GM18499 (cell line): Measurements from ENCODE around the gene GRIP1.

Source experiments
- ATAC-seq: cut with Tn5 transposase; IDR thresholded peaks from one replicate; pipeline ENCODE4 v1.9.1; 2021; ENCODE audit warnings: moderate number of reproducible peaks; ENCODE audit not compliant: insufficient read depth, unreplicated experiment

Gene GRIP1

DNA sequence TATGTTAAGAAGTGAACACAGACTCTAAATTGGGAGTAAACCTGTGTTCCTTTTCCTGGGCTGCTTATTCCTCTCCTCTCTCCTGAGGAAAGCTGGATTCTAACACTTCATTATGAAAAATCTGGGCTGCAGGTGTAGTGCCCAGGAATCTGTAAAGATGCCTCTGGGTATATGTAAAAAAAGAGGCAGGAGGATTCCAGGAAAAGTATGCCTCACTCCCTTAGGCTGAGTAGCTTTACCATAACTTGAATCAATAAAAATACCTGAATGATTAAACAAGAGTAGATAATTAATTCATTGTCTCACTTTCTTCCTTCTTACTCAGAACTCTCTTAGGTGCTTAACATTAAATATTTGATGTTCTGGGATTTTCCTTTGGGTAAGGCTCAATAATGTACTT is 185.1 kb downstream of the GRIP1 start:
- ATAC-seq: no peak

DNA sequence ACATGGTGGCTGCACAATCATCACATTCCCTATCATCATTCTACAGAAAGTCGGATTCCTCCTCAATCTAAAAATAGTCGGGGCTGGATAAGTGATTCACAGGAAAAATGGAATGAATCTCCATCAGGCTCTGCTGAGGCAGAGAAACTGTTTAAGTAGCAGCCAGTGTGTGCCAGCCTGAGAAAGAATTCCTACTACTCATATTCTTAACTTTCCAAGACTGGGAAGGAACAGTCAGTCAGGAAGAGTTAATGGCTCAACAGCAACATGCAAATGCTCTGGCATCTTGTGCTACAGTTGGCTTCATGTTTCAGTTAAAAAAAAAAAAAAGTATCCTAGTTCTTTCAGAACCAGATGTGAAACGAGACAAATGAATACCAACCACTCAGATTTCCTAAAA is 187.0 kb downstream of the GRIP1 start:
- no peak for ATAC-seq

DNA sequence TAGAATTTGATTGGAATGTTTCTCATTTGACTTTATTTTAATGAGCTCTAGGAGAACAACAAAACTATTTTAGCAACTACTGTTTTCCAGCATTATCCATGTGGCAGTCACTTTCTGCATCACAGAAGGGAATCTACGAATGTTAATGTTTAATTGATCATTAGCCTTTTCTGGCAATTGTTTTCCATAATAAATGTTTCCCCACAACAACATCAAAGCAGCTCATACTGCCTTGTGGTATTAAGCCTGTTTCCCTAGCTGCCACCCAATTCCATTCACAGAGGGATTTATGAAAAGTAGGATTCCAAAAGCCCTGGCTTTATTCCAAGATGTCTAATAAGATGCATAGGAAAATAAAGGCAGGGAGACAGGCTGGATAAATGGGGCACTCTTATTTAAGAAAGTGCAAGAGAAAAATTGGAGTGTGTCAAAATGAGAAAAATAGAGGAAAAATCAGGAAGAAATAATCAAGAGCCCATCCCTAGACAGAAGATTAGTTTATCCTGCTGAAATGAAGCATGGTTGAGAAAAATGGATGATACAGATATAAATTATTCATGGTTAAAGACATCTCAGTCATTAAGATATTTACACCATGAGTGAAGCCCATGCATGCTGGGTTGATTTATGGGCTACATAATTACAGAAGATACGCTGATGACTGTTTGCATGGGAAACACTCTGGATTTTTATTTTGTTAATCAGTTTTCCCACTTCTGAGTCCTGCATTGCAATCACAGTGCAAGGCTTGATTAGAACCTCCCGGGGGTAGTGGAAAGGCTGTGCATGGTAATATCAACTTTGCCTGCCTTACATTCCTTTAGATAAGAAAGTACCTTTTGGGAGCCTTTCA is 196.3 kb downstream of the GRIP1 start:
- no peak for ATAC-seq

DNA sequence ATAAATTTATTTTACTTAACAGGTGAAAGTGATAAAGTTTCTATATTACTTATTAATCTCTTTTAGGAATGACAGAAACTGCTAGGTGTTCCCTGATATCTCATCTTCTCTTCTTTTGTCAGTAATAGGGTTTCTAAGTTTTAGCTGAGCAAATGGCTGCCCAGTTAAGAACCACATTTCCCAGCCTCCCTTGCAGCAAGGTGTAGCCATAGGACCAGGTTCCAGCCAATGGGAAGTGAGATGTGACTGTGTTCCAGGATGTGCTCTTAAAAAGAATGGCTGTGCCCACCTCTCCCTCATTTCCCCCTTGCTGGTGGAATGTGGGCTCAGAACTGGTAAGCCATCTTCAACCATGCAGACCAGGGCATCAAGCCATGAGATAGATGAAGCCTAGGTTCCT is 210.9 kb downstream of the GRIP1 start:
- ATAC-seq: no peak

DNA sequence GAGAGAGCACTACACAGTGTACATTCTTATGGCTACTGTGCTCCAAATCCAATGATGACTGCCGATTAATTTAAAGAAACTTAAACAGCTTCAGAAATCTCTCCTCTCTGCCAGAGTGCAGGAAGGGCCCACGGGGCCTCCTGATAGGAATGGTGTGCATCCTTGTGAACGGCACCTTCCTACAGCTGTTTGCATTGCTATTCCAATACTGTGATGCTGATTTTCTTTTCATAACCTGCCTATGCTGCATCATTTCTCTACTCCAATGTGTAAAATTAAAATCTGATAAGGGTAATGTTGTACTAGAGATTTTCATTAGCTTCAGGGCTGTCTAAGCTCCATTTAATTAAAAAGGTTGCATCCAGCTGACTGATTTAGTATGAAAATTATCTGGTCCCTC is 217.5 kb downstream of the GRIP1 start:
- no peak for ATAC-seq

DNA sequence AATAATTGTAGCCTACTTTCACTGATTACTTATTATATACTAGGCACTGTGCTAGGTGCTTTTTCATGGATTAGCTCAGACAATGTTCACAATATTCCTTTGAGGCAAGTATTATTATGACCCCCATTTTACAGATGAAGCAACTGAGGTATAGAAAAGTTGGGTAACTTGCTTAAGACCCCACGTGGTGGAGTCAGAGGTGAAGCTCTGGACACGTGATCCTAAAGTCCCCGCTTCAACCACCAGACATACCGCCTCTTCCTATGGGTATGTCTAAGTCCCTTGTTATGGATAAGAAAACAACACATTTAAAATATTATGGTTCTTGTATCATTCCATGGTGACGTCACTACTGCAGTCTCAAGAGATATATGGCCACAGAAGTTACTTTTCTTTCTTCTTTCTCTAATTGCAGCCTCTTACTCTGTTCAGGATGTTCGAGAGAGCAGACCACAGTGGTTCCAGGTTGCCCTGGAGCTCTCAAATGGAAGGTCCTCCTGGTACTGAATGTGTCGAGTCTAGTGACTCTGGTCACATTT is 218.9 kb downstream of the GRIP1 start:
- ATAC-seq: no peak

DNA sequence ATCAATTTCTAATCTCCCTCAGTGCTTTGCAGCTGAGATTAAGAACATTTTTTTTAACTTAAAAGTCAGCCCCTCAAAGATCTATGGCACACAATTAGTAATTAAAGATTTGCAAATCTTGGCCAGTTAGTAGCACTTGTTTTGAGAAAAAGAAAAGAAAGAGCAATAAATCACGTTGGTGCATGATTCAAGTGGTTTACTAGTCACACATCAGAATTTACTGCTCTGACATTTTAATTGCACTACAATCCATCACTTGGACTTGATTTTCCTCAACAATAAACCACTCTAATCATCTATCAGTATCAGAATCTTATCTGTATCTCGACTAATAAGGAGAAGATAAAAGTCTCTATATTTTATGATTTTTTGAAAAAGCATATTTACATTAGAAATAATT is 222.3 kb downstream of the GRIP1 start:
- ATAC-seq: no peak

DNA sequence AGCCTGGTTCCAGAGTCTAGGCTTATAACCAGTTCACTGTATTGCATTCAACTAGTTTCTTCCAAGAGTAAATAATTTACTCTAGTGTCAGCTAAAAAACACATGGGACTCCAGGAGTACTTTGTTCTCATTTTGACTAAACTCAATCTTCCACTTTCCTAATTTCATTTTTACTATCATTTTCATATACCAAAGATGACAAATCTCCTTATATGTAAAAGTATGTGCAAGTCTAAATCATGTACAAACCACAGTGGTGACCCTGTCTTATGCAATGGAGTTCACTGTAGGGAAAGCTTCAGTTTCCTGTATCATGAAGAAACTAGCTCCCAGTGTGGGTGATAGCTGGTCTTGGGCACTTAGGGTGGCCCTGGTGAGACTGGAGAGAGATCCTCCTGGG is 225.0 kb downstream of the GRIP1 start:
- ATAC-seq: peak; percentile 71

DNA sequence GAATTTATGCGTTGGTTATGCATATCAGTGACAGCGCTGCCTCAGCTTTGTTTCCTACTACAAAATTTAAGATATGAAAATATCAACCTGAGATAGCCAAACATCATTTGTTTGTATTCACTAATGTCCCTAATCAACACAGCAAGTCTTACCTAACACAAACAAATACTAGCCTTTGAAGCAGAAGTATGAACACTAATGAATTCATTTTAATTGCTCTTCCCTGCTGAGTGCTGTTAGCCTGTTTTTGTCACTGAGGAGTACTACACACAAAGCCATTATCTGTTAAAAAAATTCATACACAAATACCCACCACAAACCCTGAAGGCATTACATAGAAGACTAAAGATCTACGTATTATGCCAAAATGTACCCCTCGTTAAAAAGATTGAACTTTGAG is 225.8 kb downstream of the GRIP1 start:
- no peak for ATAC-seq

DNA sequence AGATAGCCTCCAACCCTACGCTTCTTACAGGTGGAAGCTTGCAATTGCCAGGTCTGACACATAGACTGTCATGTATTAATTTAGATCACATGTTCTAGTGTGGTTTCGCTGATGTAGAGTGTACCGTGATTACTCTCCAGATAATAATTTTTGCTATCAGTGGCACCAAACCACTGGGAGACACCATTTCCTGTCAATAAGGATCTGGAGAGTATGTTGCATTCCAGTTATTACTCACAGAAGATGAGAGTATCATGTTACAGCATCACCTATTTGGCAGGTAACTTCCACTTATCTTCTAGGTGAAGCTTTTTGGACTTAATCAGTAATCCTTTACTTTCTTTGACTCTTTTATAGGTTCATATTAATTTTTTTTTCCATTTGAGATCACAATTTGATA is 229.3 kb downstream of the GRIP1 start:
- no peak for ATAC-seq

DNA sequence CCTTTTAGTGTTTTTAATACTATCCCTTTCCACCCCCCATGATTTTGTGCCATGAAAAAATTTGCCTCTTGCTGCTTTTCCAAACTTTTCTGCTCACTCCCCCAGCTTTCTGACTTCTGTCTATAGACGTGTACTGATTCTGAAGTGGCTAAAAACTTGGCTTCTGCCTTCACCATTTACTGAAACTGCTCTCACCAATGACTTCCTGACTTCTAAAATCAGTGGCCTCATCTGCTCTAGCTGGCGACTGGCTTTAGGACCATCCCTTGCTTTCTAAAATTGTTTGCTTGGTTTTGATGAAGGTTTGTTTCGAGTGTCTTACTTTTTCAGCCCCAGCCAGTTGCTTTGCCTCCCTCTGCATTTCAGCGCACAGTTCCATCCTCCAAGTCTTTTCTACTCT is 231.2 kb downstream of the GRIP1 start:
- no peak for ATAC-seq

DNA sequence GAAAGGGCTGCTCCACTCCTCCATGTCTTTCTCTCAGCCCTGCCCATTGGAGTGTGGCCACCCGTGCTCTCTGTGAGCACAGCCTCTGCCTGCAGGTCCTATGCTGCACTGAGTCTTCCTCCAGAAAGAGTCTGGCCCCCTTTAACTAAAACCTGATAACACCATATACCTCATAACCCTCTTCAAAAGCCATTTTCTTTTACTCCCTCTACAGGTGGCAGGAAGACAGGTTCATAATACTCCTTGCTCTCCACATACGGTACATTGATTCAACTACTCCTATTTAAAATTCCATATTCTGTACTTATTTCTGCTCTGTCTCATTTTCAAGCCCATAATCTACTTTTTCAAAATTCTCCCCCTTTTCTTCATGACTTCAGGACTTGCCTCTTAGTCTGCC is 232.6 kb downstream of the GRIP1 start:
- no peak for ATAC-seq

DNA sequence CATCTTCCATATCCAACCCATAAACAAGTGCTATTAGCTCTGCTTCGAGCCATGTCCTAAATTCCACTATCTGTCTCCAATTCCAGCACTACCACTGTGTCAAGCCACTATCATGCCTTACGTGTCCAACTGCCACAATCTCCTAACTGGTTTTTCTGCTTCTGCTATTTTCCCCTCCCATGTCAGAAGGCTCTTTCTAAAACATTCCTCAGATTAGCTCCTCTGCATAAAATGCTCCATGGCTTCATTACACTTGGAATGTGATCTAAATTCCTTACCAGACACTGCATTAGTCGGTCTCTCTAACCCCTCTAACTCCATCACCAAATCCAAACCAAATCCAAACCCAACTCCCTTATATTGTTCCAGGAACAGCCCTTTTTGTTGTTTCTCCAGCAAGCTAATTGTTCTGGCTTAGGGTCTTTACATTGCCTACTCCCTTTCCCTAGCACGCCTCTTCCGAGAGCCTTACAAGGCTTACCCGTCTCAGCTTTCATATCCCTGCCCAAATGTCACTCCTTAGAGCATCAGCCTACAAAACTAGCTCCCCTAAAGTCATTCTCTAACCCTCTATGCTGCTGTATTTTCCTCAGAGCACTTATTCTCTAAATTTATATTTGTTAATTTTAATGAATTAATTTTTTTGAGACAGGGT is 236.8 kb downstream of the GRIP1 start:
- ATAC-seq: no peak

DNA sequence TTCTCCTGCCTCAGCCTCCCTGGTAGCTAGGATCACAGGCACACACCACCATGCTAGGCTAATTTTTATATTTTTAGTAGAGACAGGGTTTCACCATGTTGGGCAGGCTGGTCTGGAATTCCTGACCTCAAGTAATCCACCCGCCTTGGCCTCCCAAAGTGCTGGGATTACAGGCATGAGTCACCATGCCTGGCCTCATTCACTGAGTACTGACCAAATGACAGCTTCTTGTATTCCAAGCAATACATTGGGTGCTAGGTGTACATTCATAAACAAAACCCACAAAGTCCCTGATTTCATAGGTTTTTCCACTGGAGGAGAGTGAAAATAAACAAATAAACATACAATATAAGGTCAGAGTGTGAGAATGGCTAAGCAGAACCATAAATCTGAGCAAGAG is 240.3 kb downstream of the GRIP1 start:
- ATAC-seq: no peak

DNA sequence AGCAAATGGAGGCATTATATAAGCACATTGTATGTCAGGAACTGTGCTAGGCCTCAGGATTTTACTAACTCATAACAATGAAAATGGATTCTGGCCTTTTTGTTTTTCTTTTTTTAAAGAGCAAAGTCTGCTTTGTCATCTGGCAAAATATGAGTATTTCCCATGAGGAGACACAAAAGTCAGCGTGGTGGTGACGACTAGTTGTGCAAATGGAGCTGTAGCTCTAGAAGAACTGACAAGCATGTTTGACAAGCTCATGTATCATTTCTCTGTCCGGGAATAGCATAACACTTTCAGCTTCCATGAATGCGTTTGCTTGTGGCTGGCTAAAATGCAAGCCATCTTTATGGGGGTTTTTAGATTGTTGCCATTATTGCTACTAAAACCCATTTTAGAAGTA is 248.8 kb downstream of the GRIP1 start:
- ATAC-seq: no peak

DNA sequence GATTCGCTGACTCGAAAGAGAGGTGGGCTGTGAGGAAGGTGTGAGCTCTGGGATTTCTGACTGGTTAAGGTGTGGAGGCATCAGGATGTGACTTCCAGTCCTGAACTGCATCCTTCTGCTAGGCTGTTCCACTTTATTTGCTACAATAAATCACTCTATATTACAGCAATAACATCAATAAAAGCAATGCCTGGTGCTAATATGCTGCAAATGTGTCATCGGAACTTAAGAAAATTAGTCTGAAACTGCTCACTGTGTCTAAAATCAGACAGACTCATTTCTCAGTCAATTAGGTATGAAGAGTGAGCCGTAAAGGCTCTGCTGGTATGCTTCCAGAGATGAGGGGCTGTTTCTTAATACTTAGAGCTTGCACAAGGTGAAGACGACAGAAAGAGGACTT is 250.0 kb downstream of the GRIP1 start:
- ATAC-seq: no peak

DNA sequence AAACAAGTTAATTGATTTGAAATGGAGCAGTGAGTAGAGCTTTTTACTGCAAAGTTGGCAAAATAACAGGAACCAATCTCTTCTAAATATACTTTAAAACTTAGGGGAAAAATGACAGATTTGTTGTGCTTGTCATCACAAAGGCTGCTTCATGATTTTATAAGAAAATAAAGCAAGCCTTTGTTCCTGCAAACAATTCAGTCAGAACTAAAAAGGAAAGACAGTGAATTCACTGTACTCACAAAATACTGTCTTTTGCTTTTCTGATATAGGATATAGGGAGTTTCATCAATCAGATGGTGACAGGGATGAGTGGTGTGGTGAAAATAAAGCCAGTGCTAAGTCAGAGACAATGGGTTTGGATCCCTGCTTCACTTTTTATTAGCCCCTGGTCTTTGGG is 250.6 kb downstream of the GRIP1 start:
- ATAC-seq: no peak

DNA sequence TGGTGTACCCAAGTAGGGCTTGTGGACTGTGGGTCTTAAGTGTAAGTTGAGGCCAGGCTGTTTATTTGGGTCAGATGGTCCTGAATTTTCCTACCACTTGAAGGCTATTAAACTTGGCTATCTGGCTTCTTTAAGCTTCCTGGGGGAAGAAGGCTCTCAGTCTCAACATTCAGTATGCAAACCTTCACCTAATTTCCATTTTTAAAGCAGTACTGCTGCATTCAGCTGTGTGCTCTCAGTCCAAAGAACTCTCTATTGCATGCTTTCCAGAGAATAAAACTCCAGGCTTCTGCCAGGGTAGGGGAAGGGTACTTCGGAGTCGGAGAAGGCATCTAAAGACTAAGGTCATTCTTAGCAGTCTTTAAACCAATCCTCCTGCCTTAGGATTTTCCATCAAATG is 252.2 kb downstream of the GRIP1 start:
- no peak for ATAC-seq

DNA sequence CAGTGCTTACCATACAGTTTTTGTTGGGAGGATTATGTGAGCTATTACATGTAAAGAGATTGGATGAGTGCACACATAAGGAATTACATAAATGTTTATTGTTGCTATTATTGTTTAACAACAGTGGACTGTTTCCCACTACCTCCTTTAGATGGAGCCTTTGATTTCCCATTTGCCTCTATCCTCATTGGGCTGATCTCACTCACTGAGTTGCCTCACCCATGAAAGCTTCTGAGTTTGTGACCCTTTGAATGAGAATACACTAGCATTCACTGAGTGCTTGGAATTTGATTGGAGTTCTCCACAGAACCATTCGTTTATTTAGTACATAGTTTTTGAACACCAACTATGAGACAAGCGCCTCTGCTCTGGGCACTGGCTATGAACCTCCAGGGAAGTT is 255.6 kb downstream of the GRIP1 start:
- ATAC-seq: no peak

DNA sequence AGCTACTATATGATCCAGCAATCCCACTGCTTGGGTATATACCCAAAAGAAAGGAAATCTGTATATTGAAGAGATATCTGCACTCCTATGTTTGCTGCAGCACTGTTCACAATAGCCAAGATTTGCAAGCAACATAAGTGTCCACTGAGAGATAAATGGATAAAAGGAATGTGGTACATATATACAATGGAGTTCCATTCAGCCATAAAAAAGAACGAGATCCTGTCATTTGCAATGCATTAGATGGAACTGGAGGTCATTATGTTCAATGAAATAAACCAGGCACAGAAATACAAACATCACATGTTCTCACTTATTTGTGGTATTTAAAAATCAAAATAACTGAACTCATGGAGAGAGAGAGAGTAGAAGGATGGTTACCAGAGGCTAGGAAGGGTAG is 260.0 kb downstream of the GRIP1 start:
- ATAC-seq: no peak

DNA sequence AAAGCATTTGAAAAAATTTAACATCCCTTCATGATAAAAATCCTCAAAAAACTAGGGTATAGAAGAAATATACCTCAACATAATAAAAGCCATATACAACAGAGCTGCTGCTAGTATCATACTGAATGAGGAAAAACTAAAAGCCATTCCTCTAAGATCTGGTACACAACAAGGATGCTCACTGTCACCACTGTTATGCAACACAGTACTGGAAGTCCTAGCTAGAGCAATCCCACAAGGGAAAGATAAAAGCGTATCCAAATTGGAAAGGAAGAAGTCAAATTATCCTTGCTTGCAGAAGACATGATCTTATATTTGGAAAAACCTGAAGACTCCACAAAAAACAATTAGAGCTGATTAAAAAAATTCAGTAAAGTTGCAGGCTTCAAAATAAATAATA is 261.7 kb downstream of the GRIP1 start:
- no peak for ATAC-seq
